Measurements from ENCODE around the gene MLYCD.

The MLYCD gene

DNA sequence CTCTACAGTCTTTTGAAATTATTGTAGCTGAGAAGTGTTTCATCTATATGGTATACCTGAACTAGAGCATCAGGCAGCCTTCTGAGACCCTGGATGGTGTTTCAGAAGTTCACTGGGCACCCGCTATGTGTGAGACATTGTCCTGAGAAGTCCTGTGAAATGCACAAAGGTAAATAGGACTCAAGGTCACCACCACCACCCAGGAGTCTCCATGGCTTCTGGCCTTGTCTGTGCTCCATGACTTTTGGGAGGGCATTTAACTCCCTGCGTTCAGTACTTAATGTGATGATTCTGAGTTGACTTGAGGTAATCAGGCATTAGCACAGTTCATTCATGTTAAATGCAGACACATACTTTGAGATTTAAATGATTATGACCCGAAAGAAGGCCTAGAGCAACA lies 1.1 kb downstream of the MLYCD start:
- DNase-seq: no peak

GRCh38 chr16:83900571-83900970 lies 1.7 kb downstream of the MLYCD start:
- DNase-seq: no peak

DNA sequence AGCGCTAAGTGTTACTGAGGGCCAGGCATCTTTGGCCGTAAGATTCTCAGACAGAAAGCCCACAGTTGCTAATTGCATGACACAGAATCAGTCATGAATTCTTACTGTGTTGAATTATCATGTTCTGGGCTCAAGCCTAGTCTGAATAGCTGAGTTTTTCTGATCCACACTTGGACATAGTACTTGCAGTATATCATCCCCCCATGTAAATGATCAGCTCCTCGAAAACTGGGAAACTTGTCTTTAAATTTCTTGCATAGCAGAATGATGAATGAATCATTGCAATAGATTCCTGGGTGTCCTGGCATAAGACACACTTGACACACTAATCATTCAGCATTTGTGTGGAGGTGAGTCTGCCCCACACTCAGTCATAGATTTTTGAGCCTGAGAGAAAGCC lies 2.2 kb downstream of the MLYCD start:
- no peak for DNase-seq

GRCh38 chr16:83903751-83904150 lies 4.8 kb downstream of the MLYCD start:
- DNase-seq: no peak

DNA sequence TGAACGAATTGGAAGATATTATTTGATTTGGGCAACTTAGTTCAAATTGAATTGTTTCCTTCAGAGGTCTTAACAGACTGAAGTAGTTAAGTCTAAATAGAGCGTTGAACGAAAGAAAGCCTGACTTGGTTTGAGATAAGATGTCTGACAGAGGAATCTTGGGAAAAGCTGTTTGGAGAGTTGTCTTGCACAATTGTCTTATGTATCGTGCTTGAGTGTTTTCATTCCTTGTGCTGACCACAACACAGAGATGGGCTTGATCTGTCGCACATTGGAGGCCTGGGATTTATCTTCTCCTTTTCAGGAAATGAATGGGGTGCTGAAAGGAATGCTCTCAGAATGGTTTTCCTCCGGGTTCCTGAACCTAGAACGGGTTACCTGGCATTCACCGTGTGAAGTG lies 7.8 kb downstream of the MLYCD start:
- no peak for DNase-seq

DNA sequence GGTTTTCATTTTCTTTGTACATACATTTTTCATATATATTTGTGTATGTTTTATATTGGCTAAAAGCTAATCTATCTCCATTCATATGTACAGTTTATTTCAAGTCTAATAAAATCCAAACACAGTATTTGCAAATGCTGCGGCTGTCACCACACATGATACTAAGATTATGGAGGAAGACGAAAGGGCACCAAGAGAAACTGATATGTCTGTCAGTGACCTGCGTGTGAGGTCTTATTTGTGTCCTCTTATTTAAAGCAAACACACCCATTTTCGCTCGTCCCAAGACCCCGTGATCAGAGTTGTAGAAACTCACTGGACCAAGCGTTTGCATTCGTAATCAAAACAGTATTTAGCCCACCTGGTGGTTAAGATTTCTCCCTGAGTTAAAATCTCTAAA lies 8.2 kb downstream of the MLYCD start:
- no peak for DNase-seq

GRCh38 chr16:83907631-83908250 lies 8.8 kb downstream of the MLYCD start:
- no peak for DNase-seq

GRCh38 chr16:83908798-83909197 lies 9.9 kb downstream of the MLYCD start:
- no peak for DNase-seq

DNA sequence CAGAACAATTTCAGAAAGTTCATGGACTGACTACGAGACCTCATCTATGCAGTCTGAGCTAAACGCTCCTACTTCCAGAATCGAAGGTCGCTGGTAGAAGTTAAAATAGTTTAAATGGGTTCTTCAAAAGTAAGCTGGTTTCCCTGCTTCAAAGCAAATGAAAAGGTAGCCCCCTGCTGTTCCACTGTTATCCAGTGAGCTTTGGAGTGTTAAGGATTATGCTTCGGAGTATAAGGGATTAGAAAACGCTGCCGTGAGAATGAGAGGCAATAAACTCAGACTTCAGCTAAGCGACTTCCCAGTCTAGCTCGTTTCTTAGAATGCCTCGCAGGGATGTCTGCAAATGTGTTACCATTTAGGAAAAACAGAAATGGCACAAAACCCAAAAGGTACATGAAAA lies 12.4 kb downstream of the MLYCD start:
- no peak for DNase-seq

GRCh38 chr16:83912519-83913244 lies 13.8 kb downstream of the MLYCD start:
- DNase-seq: no peak

- DNase-seq: no peak
These were observed 14.3 kb downstream of the MLYCD start for GRCh38 chr16:83913245-83913633.

DNA sequence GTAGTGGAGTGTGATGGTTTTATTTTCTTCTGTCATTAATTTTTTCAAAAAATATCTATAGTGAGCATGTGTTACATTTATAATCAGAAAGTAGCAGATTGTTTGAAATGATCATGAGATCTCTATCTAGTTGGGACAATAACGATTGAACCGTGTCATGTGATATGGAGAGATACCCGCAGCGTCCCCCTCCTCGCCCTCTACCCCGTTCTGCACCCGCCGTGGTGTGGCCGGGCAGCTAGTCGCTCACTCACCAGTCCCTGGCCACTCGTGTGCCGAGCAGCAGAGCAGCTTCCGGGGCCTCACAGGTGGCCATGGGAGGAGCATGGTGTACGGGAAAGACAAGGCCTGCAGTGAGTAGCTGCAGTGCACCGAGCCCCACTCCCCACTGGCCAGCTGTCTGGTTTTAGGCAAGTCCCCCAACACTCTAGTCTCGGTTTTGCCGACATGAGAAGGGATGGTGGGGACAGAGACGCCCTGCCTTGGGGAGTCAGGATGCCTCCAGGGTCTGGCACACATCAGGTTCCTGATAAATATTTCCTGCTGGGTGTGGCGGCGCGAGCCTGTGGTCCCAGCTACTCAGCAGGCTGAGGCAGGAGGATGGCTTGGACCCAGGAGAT lies 15.3 kb downstream of the MLYCD start:
- no peak for DNase-seq

- DNase-seq: no peak
These were observed 16.2 kb downstream of the MLYCD start for GRCh38 chr16:83915081-83915480.

DNA sequence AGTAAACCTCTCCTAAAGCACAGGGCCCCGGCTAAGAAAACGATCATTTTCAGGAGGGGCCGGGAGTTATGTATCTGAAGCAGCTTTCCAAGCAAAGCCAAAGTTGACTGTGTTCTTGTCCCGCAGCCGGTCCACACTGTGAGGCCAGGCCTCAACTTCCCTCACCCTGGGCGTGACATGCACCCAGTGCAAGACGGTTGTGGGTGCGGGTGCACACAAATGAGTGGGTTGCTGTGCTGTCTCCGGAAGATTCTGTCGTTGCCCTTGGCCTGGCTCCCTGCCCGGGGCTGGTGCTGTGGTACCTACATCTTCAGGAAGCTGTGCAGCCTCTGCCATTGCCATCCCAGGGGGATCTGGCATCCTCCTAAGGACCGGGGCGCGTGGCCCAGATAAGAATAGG lies 16.6 kb downstream of the MLYCD start:
- DNase-seq: no peak

DNA sequence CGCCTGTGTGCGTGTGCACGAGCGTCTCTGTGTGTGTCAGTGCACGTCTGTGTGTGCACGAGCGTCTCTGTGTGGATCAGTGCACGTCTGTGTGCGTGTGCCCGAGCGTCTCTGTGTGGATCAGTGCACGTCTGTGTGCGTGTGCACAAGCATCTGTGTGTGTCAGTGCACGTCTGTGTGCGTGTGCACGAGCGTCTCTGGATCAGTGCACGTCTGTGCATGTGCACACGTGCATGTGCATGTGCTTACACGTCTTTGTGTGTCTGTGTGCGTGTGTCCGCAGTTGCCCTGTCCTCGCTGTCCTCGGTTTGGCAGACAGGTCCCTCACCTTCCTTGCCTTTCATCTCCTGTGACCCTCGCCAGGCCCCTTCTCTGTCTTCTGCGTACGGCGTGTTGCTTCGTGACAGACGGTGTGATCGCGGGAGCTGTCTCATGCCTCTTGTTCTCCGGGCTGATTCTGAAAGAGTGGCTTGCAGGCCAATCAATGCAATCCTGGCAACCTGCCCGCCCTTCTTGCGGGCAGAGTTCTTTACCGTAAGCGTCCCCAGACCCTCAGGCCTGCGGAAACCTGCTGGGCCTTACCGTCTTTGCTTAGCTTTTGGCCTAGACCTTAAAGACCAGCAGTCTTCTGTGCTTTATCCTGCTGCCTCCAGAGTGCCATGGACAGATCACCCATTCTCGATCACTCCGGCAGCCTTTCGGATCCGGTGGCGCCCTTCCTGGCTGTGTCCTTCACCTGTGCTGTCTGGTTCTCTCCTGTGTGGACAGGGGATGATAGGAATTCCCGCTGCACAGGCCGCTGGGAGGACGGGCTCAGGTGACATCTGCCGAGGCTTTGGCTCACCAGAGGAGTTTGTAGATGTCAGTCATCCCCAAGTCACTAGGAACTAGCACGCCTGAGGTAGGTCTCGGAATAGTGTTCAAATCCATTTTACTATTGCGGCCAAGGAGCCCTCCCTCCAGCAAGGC lies 18.5 kb downstream of the MLYCD start:
- DNase-seq: no peak

DNA sequence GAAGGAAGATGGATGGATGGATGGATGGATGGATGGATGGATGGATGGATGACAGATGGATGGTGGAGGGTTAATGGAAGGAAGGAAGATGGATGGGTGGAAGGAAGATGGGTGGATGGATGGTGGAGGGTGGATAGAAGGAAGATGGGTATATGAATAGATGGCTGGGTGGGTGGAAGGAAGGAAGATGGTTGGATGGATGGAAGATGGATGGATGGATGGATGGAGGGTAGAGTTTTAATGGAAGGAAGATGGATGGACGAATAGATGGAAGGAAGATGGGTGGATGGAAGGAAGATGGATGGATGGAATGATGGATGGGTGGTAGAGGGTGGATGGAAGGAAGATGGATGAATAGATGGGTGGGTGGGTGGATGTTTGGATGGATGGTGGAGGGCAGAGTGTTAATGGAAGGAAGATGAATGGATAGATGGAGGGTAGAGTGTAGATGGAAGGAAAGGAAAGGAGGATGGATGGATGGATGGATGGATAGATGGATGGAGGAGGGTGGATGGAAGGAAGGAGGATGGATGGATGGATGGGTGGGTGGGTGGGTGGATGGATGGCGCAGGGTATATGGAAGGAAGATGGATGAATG lies 22.1 kb downstream of the MLYCD start:
- no peak for DNase-seq

GRCh38 chr16:83923581-83924365 lies 24.9 kb downstream of the MLYCD start:
- DNase-seq: no peak

DNA sequence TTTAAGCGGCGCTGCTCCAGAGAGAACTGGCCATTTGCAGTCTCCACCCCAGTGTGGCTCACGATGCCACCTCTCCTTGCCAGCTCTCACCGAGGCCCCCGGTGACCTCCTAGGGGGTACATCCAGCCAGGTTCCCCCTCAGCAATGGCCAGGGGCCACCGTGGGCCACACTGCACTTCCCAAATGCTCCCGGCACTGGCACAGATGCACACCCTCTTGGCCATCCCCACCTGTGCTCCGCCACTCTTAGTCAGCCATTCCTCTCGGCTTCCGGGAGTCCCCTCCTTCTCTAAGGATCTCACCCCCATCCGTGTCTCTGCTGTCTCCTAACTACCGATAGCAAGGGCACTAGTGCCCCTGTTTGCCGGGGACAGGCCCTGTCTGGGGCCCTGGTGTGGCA lies 25.8 kb downstream of the MLYCD start:
- DNase-seq: no peak

GRCh38 chr16:83925095-83925905 lies 26.4 kb downstream of the MLYCD start:
- DNase-seq: no peak

- DNase-seq: no peak
These were observed 27.2 kb downstream of the MLYCD start for GRCh38 chr16:83925957-83926725.

Measured in CD4-positive, alpha-beta T cell treated with Interleukin-12 subunit alpha and Interleukin-12 subunit beta, for 1 hour (primary cell).